HG03378 (cell line): ENCODE results near the gene BCO2.

ENCODE experiments used
- ATAC-seq: cut with Tn5 transposase; IDR thresholded peaks from one replicate; pipeline ENCODE4 v1.9.1; 2021; ENCODE audit warnings: mild to moderate bottlenecking, moderate library complexity; ENCODE audit not compliant: unreplicated experiment

Gene BCO2

GRCh38 chr11:112213753-112214152 is 38.4 kb downstream of the BCO2 start:
- ATAC-seq = no peak

DNA sequence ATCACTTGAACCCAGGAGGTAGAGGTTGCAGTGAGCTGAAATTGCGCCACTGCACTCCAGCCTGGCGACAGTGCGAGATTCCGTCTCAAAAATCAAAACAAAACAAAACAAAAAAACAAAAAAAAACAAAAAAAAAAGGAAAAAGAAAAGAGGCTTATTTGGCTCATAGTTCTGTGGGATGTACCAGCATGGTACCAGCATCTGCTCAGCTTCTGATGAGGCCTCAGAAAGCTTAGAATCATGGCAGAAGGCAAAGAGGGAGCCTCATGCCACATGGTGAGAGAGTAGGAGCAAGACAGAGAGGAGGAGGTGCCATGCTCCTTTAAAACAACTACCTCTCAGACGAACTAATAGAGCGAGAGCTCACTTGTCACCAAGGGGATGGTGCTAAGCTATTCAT is 40.3 kb downstream of the BCO2 start:
- no peak for ATAC-seq

DNA sequence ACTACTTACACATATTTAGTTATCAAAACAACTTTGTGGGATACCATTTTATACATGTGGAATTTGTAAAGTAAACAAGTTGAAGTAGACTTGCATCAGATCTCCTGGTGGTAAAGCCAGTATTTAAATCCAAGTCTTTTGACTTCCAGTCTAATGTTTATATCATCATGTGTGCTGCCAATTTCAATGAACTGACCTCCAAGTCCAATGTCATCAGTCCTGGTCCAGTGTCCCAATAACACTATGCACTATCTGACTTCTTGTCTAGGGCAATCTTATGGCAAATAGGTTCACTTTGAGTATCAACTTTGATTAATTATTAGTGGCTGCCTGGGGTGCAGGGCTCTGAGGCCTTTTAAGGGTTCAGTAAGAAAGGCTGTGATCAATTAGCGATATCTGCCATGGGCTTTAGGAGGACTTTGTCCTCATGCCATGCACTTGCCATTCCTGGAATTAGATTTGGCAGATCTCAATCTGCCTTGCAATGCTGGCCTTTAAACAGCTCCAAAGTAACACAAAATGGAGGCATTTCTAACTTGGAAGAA is 41.3 kb downstream of the BCO2 start:
- ATAC-seq = no peak

GRCh38 chr11:112219476-112220232 is 44.3 kb downstream of the BCO2 start:
- peak; percentile 92 for ATAC-seq

DNA sequence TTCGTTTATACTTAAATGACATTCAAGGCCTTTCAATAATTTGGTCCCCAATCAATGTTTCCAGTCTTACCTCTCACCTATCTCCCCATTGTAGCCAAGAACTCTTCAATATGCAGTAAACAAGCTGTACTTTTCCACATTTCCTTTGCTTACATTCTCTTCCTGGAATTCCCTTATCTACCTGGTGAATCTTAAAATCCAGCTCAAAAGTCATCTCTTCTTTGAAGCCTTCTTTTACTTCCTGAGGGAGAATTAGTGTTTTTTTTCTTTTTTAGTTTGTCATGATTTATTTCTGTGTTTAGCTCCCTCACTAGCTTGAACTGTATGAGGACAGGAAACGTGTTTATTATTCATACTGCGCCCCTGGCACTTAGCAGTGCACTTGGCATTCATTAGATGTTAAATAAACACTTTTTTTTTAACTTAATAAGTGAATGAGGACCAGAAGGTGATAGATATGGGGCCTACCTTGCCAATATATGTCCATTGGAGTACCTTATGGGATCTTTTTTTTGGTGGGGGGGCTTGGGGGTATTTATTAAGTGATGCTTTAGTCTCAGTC is 46.0 kb downstream of the BCO2 start:
- no peak for ATAC-seq

GRCh38 chr11:112222303-112222702 is 47.0 kb downstream of the BCO2 start:
- ATAC-seq = no peak

DNA sequence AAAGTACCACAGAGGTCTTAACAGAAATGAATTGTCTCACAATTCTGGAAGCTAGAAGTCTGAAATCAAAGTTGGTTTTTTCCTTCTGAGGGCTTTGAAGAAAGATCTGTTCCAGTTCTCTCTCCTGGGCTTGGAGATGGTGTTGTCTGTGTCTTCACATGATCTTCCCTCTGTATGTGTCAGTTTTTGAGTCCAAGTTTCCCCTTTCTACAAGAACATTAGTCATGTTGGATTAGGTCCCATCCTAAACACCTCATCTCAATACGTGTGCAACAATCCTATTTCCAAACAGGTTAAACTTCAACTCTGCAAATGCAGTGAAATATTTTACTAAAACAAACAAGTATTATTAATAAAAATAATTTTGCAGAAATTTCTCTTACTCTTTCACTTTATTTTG is 47.8 kb downstream of the BCO2 start:
- no peak for ATAC-seq

DNA sequence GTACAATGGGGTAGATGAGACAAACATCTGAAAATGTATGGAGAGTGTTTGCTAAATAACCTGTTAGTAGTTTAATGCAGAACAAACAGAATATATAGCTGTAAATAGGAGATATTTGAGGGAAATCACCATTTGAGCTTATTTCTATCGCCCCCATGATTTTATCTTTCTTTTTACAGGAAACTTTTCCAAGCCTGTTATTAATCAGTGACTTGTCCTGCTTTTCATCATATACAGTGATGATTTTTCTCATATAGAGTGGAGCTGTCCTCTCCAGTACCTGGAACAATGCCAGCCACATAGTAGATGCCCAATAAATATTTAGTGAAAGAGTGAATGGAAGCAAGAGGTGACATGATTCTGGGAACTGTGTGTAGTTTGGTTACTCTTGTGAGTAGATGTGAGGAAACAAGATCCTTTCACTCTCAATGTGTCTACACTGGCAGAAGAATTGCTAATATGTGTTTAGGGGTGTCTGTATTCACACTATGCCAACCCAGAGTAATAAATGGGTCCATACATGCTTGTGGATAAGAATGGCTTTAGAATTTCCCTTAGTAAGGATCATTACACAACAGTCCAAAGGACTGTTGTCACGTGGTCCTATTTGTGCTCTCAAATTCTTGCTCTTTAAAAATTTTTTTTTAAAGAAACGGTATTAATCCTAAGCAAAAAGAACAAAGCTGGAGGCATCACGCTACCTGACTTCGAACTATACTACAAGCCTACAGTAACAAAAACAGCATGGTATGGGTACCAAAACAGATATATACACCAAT is 48.6 kb downstream of the BCO2 start:
- no peak for ATAC-seq

DNA sequence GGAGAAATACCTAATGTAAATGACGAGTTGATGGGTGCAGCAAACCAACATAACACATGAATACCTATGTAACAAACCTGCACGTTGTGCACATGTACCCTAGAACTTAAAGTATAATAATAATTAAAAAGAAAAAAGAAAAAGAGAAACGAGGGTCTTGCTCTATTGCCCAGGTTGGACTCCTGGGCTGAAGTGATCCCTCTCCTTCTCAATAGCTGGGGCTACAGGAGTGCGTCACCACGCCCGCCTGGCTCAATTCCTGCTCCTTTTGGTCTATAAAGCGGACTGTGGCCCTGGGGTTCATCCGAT is 50.4 kb downstream of the BCO2 start:
- no peak for ATAC-seq

DNA sequence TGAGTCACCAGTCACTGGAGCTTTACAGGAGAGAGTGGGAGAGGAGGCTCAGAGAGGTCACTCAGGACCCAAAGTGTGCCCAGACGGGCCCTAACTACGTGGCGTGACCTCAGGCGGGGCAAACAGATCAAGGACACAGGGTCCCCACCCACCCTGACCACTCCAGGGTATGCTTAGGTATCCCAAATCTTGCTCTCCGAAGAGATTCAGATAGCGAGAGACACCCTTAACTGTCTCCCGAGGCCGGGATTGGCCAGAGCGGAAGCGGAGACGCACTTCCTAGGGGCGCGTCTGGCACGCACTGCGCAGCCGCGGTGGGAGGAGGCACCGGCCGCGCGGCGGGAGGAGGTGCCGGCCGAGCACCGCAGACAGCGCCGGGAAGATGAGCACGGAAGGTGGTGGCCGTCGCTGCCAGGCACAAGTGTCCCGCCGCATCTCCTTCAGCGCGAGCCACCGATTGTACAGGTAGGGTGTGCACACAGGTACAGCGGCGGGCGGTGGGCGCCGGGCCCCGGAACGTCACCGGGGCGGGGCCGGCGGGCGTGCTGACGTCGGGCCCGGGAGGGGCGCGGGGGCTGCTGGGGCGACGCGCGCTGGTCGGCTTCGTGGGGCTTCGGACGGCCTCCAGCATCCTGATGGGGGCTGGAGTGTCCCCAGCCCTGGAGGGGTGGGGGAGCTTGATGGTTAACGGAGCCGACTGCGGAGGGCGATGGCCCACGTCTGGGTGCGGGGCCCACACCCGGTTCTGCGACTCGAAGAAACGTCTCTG is 50.9 kb downstream of the BCO2 start, which contains the start of gene PTS:
Gene PTS (plus strand): TSS at position 367 of the 769 bp plus-strand sequence. CDS start 16 bp downstream, at position 383.
- ATAC-seq = peak; percentile 94

- ATAC-seq = peak; percentile 39
Measured at GRCh38 chr11:112226831-112227401, 51.6 kb downstream of the BCO2 start.

GRCh38 chr11:112227471-112227870 is 52.2 kb downstream of the BCO2 start:
- ATAC-seq = no peak

GRCh38 chr11:112228706-112229105 is 53.4 kb downstream of the BCO2 start:
- ATAC-seq = no peak

DNA sequence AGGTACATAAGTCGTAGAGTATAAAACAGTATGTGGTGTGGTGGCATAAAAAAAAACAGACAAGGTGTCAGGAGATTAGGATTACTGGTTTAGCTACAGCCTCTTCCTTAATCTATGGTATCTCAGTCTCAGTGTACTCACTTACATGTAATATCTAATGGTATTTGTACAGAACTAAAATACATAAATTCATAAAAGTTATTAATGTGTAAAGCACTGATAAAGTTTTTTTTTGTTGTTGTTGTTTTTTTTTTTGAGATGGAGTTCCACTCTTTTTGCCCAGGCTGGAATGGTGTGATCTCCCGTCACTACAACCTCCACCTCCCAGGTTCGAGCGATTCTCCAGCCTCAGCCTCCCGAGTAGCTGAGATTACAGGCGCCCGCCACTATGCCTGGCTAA is 53.8 kb downstream of the BCO2 start:
- ATAC-seq = no peak

DNA sequence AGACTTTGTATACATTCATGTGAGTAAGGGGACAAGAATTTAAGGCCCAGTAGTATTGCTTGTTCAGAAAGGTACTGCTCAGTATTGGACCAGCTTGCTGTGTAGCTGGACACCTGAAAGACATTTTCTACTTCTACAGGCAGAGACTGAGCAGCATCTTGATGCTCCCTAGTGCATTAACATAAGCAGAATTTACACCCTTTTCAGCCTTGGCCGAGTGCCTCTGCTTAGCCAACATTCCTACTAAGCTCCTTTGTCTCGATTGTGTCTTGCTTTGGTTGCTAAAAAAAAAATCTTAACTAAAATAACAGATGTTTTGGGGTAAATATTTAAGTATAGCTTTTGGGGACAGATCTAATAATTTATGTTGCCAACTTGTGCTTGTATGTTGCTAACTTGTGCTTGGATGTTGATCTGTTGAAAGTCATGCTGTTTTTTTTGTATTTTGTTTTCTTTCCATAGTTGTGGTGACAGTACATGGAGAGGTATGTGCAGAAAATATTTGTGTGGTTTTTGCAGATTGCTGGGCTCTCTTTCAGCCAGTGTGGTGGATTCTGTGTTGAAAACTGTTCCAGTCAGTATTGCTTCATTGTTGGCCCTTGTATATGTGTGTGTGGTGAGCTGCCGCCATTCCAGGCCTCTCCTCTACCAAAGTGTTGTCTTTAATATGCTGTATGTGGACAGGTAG is 54.6 kb downstream of the BCO2 start:
- no peak for ATAC-seq

DNA sequence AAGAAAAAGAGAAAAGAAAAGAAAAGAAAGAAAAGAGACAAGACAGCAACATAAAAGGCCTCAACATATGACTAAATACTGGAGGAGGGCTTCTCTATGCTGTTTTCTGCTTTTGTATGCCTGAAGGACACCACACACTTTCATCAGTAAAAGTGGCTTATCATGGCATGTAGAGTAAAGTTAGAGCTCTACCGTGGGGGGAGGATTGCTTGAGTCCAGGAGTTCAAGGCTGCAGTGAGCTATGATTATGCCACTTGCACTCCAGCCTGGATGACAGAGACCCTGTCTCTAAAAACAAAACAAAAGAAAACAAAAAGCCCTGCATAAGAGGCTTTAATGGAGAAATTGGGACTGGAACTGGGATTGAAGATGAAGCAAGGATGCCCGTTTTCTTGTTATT is 56.6 kb downstream of the BCO2 start:
- ATAC-seq = no peak

DNA sequence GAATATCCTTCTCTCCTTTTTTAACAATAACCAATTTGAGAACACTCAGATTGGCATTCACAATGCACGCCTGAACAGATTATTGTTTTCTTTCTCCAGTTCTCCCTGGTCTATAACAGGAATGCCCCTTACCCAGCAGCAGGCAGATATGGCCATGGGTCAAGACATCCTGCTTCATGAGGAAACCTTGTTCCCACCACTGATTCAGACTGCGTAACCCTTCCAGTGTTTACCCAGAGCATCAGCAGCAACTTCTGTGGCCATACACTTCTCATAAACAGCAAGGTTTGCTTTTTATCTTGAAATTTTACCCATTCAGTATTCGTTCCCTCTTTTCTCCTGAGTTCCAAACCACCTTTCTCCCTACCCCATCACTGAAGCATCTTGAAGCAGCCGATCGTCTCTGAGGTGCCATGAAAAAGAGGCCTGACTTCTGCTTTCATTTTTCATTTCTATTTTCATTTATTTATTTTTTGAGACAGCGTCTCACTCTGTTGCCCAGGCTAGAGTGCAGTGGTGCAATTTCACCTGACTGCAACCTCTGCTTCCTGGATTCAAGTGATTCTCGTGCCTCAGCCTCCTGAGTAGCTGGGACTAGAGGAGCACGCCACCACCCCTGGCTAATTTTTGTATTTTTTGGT is 60.6 kb downstream of the BCO2 start:
- ATAC-seq = no peak

GRCh38 chr11:112237451-112237850 is 62.1 kb downstream of the BCO2 start:
- ATAC-seq = no peak

DNA sequence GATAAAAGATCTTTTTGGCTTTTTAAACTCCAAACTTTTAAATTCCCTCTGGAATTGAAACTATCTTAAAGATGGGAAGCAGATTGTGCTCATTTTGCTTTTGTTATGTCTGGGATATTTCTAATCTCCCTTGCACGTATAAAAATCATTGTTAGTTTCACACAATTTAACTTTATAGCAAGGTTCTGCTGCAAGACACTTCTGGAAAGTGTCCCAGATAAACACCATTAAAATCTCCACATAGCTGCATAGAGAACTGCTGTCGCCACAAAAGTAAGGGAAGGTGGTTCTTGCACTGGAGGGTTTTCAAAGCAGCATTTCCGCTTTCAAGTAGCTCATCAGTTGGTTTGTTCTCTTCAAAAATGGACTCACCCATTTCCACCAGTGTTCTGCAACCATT is 62.7 kb downstream of the BCO2 start:
- ATAC-seq = no peak

DNA sequence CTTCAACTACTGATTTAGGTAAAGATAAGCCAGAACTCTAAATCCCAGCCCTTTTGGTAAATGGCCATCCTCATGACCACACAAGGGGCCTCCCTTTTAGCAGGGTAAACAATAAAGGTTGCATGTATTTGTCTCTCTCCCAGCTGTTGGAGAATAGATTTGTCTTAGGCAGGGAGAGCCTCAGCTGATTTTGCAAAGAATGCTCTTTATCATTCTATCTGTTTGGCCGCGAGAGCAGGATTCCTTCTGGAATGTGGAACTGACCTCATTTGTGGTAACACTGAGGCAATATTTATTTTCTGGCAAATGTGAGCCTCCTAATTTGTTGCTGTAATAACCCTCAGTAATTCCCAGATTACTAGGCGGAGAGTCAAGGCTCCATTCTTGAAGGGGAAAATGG is 66.2 kb downstream of the BCO2 start:
- ATAC-seq = no peak
